SHP77 treated with DMSO at 0.1 percent for 48 hours (cell line): ENCODE measurements around the gene VASN.
A peak's percentile ranks its signal among the peaks of the same experiment; 100 is the strongest.
"Not testable (repeated sequence)": the region's sequence is repeated elsewhere in the genome, so short reads cannot be mapped to it uniquely, and the experiment has no call there.

Experiments
- DNase-seq: peaks from one replicate; lab custom pipeline; 2025; lab: John Stamatoyannopoulos, UW

VASN gene

GRCh38 chr16:4371357-4372000 is at the start of gene VASN:
VASN (plus strand) TSS chr16:4371848; CDS start chr16:4380878, 9,030 bp downstream.
- no peak for DNase-seq

- no peak for DNase-seq
These were observed 49.3 kb upstream of the VASN start for GRCh38 chr16:4322121-4323052.

- no peak for DNase-seq
These were observed 48.4 kb upstream of the VASN start for GRCh38 chr16:4323071-4323844.

- no peak for DNase-seq
These were observed 47.7 kb upstream of the VASN start for GRCh38 chr16:4323845-4324488.

- DNase-seq, result no peak
These were observed 47.0 kb upstream of the VASN start for GRCh38 chr16:4324492-4325252.

DNA sequence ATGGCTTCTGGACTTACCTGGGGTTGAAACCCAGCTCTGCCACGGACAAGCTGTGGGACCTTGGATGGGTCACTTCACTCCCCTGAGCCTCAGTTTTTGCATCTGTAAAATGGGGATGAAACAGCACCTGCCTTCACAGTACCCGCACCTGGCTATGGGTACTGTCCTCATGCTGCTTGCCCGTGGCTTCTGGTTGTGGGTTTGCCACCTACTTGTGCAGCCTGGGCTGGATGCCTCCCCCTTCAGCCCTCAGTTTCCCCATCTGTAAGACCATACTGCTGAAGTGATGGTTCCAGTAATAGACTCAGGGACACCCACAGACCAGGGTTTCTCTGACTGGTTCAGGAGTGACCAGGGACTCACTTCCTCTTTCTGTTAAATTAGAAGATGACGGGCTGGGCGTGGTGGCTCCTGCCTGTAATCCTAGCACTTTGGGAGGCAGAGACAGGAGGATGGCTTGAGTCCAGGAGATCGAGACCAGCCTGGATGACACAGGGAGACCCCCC is 46.3 kb upstream of the VASN start:
- no peak for DNase-seq

- DNase-seq, result no peak
These were observed 44.1 kb upstream of the VASN start for GRCh38 chr16:4327386-4328045.

- no peak for DNase-seq
These were observed 43.4 kb upstream of the VASN start for GRCh38 chr16:4328046-4328781.

DNA sequence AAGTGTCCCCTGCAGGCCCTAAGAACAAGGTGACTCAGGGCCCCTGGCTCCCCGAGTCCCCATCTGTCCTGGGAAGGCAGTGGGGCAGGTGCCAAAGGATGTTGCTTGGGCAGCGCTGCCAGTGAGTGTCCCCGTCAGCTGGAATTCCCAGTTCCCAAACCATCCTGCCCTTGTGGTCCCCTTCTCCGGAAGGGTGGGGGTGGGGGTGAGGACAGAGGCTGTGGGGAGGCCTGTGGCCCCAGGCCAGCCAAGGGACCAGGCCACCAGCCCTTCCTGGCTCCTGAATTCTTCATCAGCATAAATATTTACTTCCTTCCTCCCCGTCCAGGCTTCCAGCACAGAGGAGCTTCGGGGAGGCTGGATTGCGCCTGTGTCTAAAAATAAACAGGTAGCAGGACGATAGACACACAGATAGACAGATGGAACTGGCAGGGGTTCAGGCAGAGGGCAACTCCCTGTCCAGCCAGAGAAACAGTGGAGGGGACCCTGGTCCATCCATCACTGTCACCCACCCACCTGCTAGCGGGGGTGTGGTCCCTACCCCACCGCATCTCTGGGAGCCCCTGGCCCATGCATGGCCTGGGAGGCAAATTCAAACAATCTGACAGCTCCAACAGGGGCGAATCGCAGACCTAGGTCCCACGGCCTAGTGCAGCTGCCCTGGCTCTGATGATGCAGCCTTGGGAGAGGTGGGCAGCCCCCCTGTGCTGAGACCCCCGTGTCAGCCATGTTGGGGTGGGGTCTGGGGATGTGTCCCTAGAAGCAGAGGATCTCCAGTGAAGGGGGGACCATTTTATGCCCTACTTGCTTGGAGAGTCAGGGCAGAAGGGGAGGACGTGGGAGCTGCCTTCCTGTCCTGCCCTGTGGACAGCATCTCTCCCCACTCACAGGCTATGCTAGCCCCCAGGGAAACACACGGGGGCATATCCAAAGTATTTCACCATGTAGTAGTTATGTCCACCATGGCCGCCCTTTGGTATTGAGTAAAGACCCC is 42.6 kb upstream of the VASN start:
- no peak for DNase-seq

- peak; percentile 14 for DNase-seq
These were observed 41.3 kb upstream of the VASN start for GRCh38 chr16:4330277-4330874.

DNA sequence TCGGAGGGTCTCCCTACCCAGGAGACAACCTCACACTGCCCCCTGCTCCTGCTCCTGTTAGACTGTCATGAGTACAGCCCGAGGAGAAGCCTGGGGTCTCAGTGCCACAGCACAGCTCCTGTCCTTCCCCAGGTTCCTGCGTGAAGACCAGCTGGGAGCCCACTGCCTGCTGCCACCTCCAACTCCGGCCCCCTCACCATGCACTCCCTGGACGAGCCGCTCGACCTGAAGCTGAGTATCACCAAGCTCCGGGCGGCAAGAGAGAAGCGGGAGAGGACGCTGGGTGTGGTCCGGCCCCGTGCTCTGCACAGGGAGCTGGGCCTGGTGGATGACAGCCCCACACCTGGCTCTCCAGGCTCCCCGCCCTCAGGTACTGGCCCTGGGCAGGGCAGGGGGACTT is 39.6 kb upstream of the VASN start:
- no peak for DNase-seq

- DNase-seq, result no peak
These were observed 38.9 kb upstream of the VASN start for GRCh38 chr16:4332623-4333307.

DNA sequence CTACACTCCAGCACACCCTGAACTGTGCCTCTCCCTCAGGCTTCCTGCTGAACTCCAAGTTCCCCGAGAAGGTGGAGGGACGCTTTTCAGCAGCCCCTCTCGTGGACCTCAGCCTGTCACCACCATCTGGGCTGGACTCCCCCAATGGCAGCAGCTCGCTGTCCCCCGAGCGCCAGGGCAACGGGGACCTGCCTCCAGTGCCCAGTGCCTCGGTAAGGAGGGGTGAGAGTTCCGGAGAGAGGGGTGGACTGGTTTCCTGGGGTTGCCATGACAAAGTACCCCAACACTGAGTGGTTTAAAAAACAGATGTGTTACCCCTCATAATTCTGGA is 38.4 kb upstream of the VASN start:
- no peak for DNase-seq

DNA sequence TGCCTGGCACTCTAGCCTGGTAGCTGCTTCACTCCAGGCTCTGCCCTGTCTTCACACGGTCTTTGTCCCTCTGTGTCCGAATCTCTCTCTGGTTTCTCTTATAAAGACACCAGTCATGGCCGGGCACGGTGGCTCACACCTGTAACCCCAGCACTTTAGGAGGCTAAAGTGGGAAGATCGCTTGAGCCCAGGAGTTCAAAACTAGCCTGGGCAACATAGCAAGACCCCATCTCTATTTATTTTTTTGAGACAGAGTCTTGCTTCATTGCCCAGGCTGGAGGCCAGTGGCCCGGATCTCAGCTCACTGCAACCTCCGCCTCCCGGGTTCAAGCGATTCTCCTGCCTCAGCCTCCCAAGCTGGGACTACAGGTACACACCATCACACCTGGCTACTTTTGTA is 37.9 kb upstream of the VASN start:
- not testable (repeated sequence) for DNase-seq

DNA sequence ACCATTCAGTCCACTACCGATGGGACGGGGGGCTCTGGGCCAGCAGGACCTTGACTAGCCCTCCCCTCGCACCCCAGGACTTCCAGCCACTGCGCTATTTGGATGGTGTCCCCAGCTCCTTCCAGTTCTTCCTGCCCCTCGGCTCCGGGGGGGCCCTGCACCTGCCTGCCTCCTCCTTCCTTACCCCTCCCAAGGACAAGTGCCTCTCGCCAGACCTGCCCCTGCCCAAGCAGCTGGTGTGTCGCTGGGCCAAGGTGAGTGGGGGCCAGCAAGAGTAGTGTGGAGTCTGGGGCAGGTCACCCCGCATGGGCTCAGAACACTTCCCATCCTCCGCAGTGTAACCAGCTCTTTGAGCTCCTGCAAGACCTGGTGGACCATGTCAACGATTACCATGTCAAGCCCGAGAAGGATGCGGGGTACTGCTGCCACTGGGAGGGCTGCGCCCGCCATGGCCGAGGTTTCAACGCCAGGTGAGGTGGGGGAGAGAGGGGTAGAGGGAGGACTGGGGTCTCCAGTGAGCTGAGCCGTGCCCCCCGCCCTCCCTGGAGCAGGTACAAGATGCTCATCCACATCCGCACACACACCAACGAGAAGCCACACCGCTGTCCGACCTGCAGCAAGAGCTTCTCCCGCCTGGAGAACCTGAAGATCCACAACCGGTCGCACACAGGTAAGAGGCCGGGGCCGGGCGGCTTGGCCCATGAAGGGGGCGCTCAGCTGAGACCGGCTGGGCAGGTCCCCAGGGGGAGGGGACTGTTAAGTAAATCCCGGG is 36.7 kb upstream of the VASN start:
- no peak for DNase-seq

GRCh38 chr16:4336701-4337539 is 34.7 kb upstream of the VASN start:
- no peak for DNase-seq
